OCI-LY7 (cell line): Measurements from ENCODE around the gene FAM149B1. TPM values are rescaled to one million over a fixed set of nuclear protein-coding genes. Genes with fewer than 3 reads are reported as not detected.
"Not testable (repeated sequence)": the region's sequence is repeated elsewhere in the genome, so short reads cannot be mapped to it uniquely, and the experiment has no call there.

Source experiments
- BruUV-seq: library from RNA; stranded (reverse); fragments of 400-500 nt; replicated peaks from 2 replicates; lab custom pipeline; 2021; lab: Mats Ljungman, UMichigan
- CTCF ChIA-PET: fragments of 300-600 bp; sonication (Branson Sonifier 250); formaldehyde crosslinking; loops from one replicate; lab custom pipeline; 2022; ENCODE audit warnings: antibody characterized with exemption; ENCODE audit not compliant: unreplicated experiment; lab: Charles Lee
- POLR2A ChIA-PET: fragments of 300-600 bp; sonication (Branson Sonifier 250); formaldehyde crosslinking; loops from one replicate; lab custom pipeline; 2022; ENCODE audit warnings: antibody characterized with exemption; lab: Charles Lee
- DNase-seq: peaks from one replicate; pipeline ENCODE4 v3.0.0-alpha.2; 2015; ENCODE audit warnings: low spot score
- H2AFZ ChIP-seq: fragments of 200-600 bp; sonication (generic), shearing (Covaris generic); 2 replicates; pipeline ENCODE4 v1.6.1; 2014; ENCODE audit warnings: mild to moderate bottlenecking, antibody characterized with exemption, low read length, moderate library complexity
- H3K27ac ChIP-seq: fragments of 200-600 bp; sonication (generic); 2 replicates; pipeline ENCODE4 v1.5.1; 2014; ENCODE audit warnings: mixed run types, low read depth, mild to moderate bottlenecking, moderate library complexity, low read length, inconsistent platforms; ENCODE audit not compliant: poor library complexity, severe bottlenecking
- H3K36me3 ChIP-seq: fragments of 200-600 bp; sonication (generic); 2 replicates; pipeline ENCODE4 v1.6.1; 2014; ENCODE audit warnings: mild to moderate bottlenecking, antibody characterized with exemption, low read length, moderate library complexity, mixed read lengths; ENCODE audit not compliant: insufficient read depth
- H3K4me1 ChIP-seq: fragments of 200-600 bp; sonication (generic); 2 replicates; pipeline ENCODE4 v1.5.1; 2014; ENCODE audit warnings: mild to moderate bottlenecking, low read length; ENCODE audit not compliant: insufficient read depth, poor library complexity, severe bottlenecking
- H3K4me2 ChIP-seq: fragments of 200-600 bp; sonication (generic); 2 replicates; pipeline ENCODE4 v1.6.1; 2014; ENCODE audit warnings: mild to moderate bottlenecking, low read length
- H3K4me3 ChIP-seq: fragments of 200-600 bp; sonication (generic); 2 replicates; pipeline ENCODE4 v1.5.1; 2014; ENCODE audit warnings: mild to moderate bottlenecking, low read depth, low read length; ENCODE audit not compliant: poor library complexity, severe bottlenecking
- H3K79me2 ChIP-seq: fragments of 200-600 bp; sonication (generic); 2 replicates; pipeline ENCODE4 v1.6.1; 2016; ENCODE audit warnings: low read depth, mild to moderate bottlenecking, low read length, moderate library complexity, mixed read lengths; ENCODE audit not compliant: insufficient read depth
- H3K9me2 ChIP-seq: fragments of 200-600 bp; sonication (generic); 2 replicates; pipeline ENCODE4 v1.6.1; 2016; ENCODE audit warnings: mild to moderate bottlenecking, low read length, mixed read lengths; ENCODE audit not compliant: insufficient read depth
- H3K9me3 ChIP-seq: fragments of 200-600 bp; sonication (generic); 2 replicates; pipeline ENCODE4 v1.6.1; 2014; ENCODE audit warnings: mild to moderate bottlenecking, mixed run types, low read length, mixed read lengths
- H4K20me1 ChIP-seq: fragments of 200-600 bp; sonication (generic); 2 replicates; pipeline ENCODE4 v1.6.1; 2014; ENCODE audit warnings: mild to moderate bottlenecking, antibody characterized with exemption, low read length, moderate library complexity, mixed read lengths; ENCODE audit not compliant: insufficient read depth
- EZH2phosphoT487 ChIP-seq: fragments of 200-600 bp; sonication (generic); IDR thresholded peaks from 2 replicates; pipeline ENCODE4 v1.6.1; 2018; ENCODE audit warnings: low read depth, borderline replicate concordance, mild to moderate bottlenecking, mixed run types, antibody characterized with exemption, low read length, moderate library complexity, mixed read lengths
- intact Hi-C: fragments of 100-400 bp; cut with micrococcal nuclease; formaldehyde crosslinking; loops from one replicate; pipeline ENCODE4 v1.10.0; 2022; ENCODE audit not compliant: unreplicated experiment
- total RNA-seq, 2 experiments: library from RNA; depleted of rRNA in 1 of 2; stranded (reverse); fragments of >200 nt in 1 of 2; shearing (Covaris generic) in 1 of 2; gene quantifications; 2 replicates each; pipeline ENCODE4 v1.2.3, GENCODE V29; 2014 to 2022
- TF ChIP-seq, protein P1 (sequence below): fragments of 200-600 bp; sonication (generic); conservative IDR thresholded peaks from 2 replicates; pipeline ENCODE4 v1.5.1; 2014; ENCODE audit warnings: mild to moderate bottlenecking, antibody characterized with exemption, low read length, moderate library complexity, mixed read lengths

FAM149B1 gene
- total RNA-seq, 2 experiments from 2014 or later = 14.7 to 18.5 TPM

DNA sequence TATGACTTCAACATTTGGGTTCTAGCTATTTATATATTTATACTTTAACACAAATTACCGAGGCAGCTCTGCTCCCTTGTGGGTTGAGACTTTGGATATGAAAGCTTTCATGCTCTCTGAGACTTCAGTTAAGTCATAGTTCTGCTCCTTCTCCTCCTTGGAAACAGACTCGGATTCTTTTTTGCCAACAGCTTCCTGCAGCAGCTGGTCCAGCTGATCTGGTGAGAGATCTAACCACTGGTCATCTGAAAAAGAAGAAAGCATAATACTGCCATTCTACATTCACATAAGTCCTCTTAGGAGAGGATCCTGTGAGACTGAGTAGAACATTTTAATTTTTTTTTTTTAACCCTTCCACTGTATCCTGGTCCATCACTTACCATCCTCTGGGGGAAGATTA is 28.7 kb upstream of the FAM149B1 start:
- no TSS peak for BruUV-seq
- ChIA-PET CTCF (no interaction called here), POLR2A (interaction anchor here (0.5 to 1.0 kb wide), 2 partner anchors 44 kb away, joined by 3 to 4 read pairs; no protein-coding TSS in a partner anchor)
- H4K20me1 ChIP-seq = no peaks in the 10 kb centered on the region
- TF ChIP-seq, protein P1, sequence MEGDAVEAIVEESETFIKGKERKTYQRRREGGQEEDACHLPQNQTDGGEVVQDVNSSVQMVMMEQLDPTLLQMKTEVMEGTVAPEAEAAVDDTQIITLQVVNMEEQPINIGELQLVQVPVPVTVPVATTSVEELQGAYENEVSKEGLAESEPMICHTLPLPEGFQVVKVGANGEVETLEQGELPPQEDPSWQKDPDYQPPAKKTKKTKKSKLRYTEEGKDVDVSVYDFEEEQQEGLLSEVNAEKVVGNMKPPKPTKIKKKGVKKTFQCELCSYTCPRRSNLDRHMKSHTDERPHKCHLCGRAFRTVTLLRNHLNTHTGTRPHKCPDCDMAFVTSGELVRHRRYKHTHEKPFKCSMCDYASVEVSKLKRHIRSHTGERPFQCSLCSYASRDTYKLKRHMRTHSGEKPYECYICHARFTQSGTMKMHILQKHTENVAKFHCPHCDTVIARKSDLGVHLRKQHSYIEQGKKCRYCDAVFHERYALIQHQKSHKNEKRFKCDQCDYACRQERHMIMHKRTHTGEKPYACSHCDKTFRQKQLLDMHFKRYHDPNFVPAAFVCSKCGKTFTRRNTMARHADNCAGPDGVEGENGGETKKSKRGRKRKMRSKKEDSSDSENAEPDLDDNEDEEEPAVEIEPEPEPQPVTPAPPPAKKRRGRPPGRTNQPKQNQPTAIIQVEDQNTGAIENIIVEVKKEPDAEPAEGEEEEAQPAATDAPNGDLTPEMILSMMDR = no peak
- TF ChIP-seq EZH2phosphoT487 = no peak
- H3K4me1 ChIP-seq = no peaks in the 10 kb centered on the region
- H3K79me2 ChIP-seq = no peaks in the 10 kb centered on the region
- no peak overlapping the region for H2AFZ ChIP-seq
- DNase-seq = no peak
- intact Hi-C loops = no loop called here
- H3K36me3 ChIP-seq = peaks cover 77% of the 10 kb centered on the region
- H3K27ac ChIP-seq = no peak overlapping the region
- H3K4me2 ChIP-seq = no peak overlapping the region
- no peak overlapping the region for H3K4me3 ChIP-seq
- H3K9me2 ChIP-seq = no peaks in the 10 kb centered on the region
- no peaks in the 10 kb centered on the region for H3K9me3 ChIP-seq

DNA sequence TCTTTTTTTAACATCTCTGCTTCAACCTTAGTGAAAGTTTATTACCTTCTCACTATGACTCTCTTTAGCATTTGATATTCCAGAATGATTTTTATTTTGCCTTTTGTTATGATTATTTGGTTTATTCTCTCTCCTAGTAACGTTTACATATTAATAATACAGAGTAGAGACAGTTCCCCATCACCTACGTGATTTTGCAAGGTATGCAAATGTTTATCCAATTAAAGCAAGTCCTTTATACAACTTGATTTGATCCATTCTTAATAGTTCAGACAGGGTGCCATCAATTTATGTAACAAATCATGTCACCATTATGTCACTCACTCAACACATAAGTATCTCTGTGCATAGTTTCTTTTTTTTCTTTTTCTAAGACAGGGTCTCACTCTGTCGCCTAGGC is 26.3 kb upstream of the FAM149B1 start:
- intact Hi-C loops = no loop called here
- DNase-seq = no peak

DNA sequence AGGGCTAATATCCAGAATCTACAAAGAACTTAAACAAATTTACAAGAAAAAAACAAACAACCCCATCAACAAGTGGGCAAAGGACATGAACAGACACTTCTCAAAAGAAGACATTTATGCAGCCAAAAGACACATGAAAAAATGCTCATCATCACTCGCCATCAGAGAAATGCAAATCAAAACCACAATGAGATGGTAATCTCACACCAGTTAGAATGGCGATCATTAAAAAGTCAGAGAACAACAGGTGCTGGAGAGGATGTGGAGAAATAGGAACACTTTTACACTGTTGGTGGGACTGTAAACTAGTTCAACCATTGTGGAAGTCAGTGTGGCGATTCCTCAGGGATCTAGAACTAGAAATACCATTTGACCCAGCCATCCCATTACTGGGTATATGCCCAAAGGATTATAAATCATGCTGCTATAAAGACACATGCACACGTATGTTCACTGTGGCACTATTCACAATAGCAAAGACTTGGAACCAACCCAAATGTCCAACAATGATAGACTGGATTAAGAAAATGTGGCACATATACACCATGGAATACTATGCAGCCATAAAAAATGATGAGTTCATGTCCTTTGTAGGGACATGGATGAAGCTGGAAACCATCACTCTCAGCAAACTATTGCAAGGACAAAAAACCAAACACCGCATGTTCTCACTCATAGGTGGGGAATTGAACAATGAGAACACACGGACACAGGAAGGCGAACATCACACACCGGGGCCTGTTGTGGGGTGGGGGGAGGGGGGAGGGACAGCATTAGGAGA is 17.1 kb upstream of the FAM149B1 start:
- H3K27ac ChIP-seq, H3K9me2 ChIP-seq, H3K9me3 ChIP-seq, DNase-seq, BruUV-seq, intact Hi-C loops, H3K4me1 ChIP-seq, H2AFZ ChIP-seq, CTCF ChIA-PET, H3K79me2 ChIP-seq, H3K4me2 ChIP-seq, H4K20me1 ChIP-seq, H3K4me3 ChIP-seq: not testable (repeated sequence)
- POLR2A ChIA-PET = interaction anchor here (1.5 kb wide), 1 partner anchor 20 kb away, joined by 4 read pairs; no protein-coding TSS in a partner anchor
- peaks cover 73% of the 10 kb centered on the region for H3K36me3 ChIP-seq

More for the DNA sequence above, 26.3 kb upstream of the FAM149B1 start:
- POLR2A ChIA-PET = no interaction called here
- Histone ChIP-seq H3K9me3 (no peaks in the 10 kb centered on the region), H3K9me2 (no peaks in the 10 kb centered on the region), H3K79me2 (no peaks in the 10 kb centered on the region), H2AFZ (no peak overlapping the region), H3K27ac (no peak overlapping the region), H3K4me1 (no peaks in the 10 kb centered on the region), H3K36me3 (peaks cover 77% of the 10 kb centered on the region), H4K20me1 (no peaks in the 10 kb centered on the region), H3K4me2 (no peak overlapping the region), H3K4me3 (no peak overlapping the region)
- BruUV-seq = no TSS peak
- TF ChIP-seq EZH2phosphoT487 = no peak
- CTCF ChIA-PET = no interaction called here
